ENCODE measurements around the gene GPR161. TPM values are rescaled to one million over a fixed set of nuclear protein-coding genes. Genes with fewer than 3 reads are reported as not detected.
"Not testable (repeated sequence)": the region's sequence is repeated elsewhere in the genome, so short reads cannot be mapped to it uniquely, and the experiment has no call there.

Gene GPR161
- total and polyA plus RNA-seq, 10 of the 15 experiments (the other 5 are each of a cell fraction or from before 2014, with no cell fraction given): 0.07 to 0.49 (median 0.34) TPM; not detected in 2

DNA sequence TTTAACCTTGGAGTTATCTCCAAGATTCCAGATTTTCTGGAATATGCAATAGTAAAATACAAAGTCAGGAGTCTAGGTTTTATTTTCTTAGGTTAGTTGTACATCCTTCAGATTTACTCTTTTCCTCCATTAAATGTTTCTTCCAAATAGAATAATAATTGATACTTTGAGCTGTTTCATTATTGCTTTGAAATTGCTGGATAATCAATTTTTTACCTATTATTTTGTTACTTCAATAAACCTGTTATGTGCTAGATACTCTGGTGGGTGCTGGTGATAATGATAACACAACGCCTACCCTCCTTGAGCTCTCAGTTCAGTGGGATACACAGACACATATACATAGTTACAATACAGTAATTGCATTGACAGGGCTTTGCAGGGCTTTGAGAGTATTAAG is 79.4 kb downstream of the GPR161 start (continued):
- TF ChIP-seq ATF7 (IDR thresholded peaks at IDR 0.05; ENCODE audit: low read depth) (no peak), POU2F2 (IDR thresholded peaks at IDR 0.05; ENCODE audit: borderline replicate concordance, low read depth, low read length) (no peak), CBFB (IDR thresholded peaks at IDR 0.05; ENCODE audit: low read depth) (no peak)

DNA sequence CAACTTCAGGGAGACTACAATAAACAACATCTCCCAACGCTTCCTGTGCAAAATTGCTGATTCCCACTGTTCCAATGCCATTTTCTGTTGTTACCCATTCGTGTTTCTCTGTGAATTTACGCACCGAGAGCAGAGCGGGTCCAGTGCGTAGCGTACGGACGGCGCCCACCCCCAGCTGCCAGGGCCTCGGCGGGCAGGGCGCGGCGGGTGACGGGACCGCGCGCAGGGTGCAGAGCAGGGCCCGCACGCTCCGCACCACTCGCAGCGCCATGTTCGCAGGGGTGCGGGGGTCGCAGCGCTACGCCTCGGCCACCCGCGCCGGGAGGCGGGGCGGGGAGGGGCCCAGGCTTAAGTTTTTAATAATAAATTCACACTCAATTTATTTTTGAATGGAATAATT is 80.6 kb downstream of the GPR161 start:
- H3K4me2 ChIP-seq (ENCODE audit: control insufficient read depth, insufficient read depth); intact Hi-C loops (cut with micrococcal nuclease; ENCODE audit: unreplicated experiment); H3K36me3 ChIP-seq (ENCODE audit: control insufficient read depth in 2 of 2, insufficient read depth in 2 of 2, low read length in 1 of 2); H3K27ac ChIP-seq (ENCODE audit: control insufficient read depth, insufficient read depth); H3K4me1 ChIP-seq (ENCODE audit: control insufficient read depth, insufficient read depth, low read length); BruUV-seq (replicated peaks); H3K9ac ChIP-seq (ENCODE audit: control insufficient read depth, insufficient read depth, low read length); H4K20me1 ChIP-seq (ENCODE audit: control insufficient read depth, insufficient read depth); H3K4me3 ChIP-seq; FAIRE-seq; H3K9me3 ChIP-seq (replicated peaks; ENCODE audit: control insufficient read depth, insufficient read depth, low read length); POLR2A ChIA-PET; DNase-seq (ENCODE audit: low read depth, low spot score); in situ Hi-C loops (cut with MboI); H2AFZ ChIP-seq (ENCODE audit: control insufficient read depth, low read depth, low read length); H3K27me3 ChIP-seq (replicated peaks in 1 of 2; ENCODE audit: control insufficient read depth in 2 of 2, insufficient read depth in 2 of 2, low read length in 1 of 2); RAD21 ChIA-PET (ENCODE audit: unreplicated experiment); H3K79me2 ChIP-seq (ENCODE audit: control insufficient read depth, insufficient read depth, low read length): not testable (repeated sequence)
- peak; percentile 53; the same call in 2 of the 3 replicates for ATAC-seq
- 88% methylated on average over 20 of the region's 35 CpGs for WGBS (ENCODE audit: insufficient coverage, insufficient replicate concordance, low lambda C conversion rate, missing lambda C conversion rate)
- ChIA-PET SMC1A (ENCODE audit: uncharacterized antibody, unreplicated experiment) (interaction anchor here (0.6 kb wide), 1 partner anchor 191 kb away, joined by 3 read pairs; no protein-coding TSS in a partner anchor), CTCF (interaction anchor here (0.6 to 0.8 kb wide), 2 partner anchors 9 to 226 kb away, joined by 3 to 4 read pairs; no protein-coding TSS in a partner anchor)

DNA sequence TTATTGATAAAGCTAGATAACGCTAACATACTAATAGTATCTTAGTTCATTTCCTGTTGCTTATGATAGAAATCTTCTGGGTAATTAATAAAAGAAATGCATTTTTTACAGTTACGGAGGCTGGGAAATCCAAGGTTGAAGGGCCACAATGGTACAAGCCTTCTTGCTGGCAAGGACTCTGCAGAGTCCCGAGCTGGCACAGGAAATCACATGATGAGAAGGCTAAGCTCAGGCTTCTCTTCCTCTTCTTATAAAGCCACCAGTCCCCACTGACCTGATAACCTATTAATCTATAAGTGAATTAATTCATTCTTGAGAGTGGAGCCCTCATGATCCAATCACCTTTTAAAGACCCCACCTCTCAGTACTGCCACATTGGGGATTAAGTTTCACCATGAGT is 82.6 kb downstream of the GPR161 start:
- Histone ChIP-seq H3K4me3 (no peak overlapping the region), H2AFZ (ENCODE audit: control insufficient read depth, low read depth, low read length) (no peak overlapping the region), H3K9ac (ENCODE audit: control insufficient read depth, insufficient read depth, low read length) (no peak overlapping the region), H3K27me3 (replicated peaks in 1 of 2; ENCODE audit: control insufficient read depth in 2 of 2, insufficient read depth in 2 of 2, low read length in 1 of 2) (no peaks in the 10 kb centered on the region), H3K27ac (ENCODE audit: control insufficient read depth, insufficient read depth) (no peak overlapping the region), H3K9me3 (replicated peaks; ENCODE audit: control insufficient read depth, insufficient read depth, low read length) (no peaks in the 10 kb centered on the region), H3K4me2 (ENCODE audit: control insufficient read depth, insufficient read depth) (no peak overlapping the region), H3K4me1 (ENCODE audit: control insufficient read depth, insufficient read depth, low read length) (no peaks in the 10 kb centered on the region), H3K79me2 (ENCODE audit: control insufficient read depth, insufficient read depth, low read length) (no peaks in the 10 kb centered on the region), H4K20me1 (ENCODE audit: control insufficient read depth, insufficient read depth) (no peaks in the 10 kb centered on the region), H3K36me3 (ENCODE audit: control insufficient read depth in 2 of 2, insufficient read depth in 2 of 2, low read length in 1 of 2) (peaks cover 0 to 6% of the 10 kb centered on the region in 2 experiments; a peak in 1 of 4 replicates)
- intact Hi-C loops (cut with micrococcal nuclease; ENCODE audit: unreplicated experiment) (no loop called here), in situ Hi-C loops (cut with MboI) (no loop called here)
- ChIA-PET RAD21 (ENCODE audit: unreplicated experiment) (no interaction called here), SMC1A (ENCODE audit: uncharacterized antibody, unreplicated experiment) (interaction anchor here (0.6 to 2.2 kb wide), 5 partner anchors 10 to 58 kb away, joined by 3 to 8 read pairs (median 3); no protein-coding TSS in a partner anchor), POLR2A (no interaction called here), CTCF (interaction anchor here (1.0 to 2.2 kb wide), 3 partner anchors 10 to 130 kb away, joined by 4 to 7 read pairs (median 5); no protein-coding TSS in a partner anchor)
- DNase-seq (ENCODE audit: low read depth, low spot score): no peak
- no peak for FAIRE-seq
- no TSS peak for BruUV-seq (replicated peaks)
- ATAC-seq: no peak
- 86% methylated on average over 3 of the region's 3 CpGs for WGBS (ENCODE audit: insufficient coverage, insufficient replicate concordance, low lambda C conversion rate, missing lambda C conversion rate)
- TF ChIP-seq PML (IDR thresholded peaks at IDR 0.05; ENCODE audit: low read length) (no peak), BACH1 (IDR thresholded peaks at IDR 0.05; ENCODE audit: borderline replicate concordance) (no peak)
- TF ChIP-seq, protein P1, sequence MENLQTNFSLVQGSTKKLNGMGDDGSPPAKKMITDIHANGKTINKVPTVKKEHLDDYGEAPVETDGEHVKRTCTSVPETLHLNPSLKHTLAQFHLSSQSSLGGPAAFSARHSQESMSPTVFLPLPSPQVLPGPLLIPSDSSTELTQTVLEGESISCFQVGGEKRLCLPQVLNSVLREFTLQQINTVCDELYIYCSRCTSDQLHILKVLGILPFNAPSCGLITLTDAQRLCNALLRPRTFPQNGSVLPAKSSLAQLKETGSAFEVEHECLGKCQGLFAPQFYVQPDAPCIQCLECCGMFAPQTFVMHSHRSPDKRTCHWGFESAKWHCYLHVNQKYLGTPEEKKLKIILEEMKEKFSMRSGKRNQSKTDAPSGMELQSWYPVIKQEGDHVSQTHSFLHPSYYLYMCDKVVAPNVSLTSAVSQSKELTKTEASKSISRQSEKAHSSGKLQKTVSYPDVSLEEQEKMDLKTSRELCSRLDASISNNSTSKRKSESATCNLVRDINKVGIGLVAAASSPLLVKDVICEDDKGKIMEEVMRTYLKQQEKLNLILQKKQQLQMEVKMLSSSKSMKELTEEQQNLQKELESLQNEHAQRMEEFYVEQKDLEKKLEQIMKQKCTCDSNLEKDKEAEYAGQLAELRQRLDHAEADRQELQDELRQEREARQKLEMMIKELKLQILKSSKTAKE (IDR thresholded peaks at IDR 0.05; ENCODE audit: low read depth, poor library complexity, severe bottlenecking): no peak
- TF ChIP-seq, protein P2, sequence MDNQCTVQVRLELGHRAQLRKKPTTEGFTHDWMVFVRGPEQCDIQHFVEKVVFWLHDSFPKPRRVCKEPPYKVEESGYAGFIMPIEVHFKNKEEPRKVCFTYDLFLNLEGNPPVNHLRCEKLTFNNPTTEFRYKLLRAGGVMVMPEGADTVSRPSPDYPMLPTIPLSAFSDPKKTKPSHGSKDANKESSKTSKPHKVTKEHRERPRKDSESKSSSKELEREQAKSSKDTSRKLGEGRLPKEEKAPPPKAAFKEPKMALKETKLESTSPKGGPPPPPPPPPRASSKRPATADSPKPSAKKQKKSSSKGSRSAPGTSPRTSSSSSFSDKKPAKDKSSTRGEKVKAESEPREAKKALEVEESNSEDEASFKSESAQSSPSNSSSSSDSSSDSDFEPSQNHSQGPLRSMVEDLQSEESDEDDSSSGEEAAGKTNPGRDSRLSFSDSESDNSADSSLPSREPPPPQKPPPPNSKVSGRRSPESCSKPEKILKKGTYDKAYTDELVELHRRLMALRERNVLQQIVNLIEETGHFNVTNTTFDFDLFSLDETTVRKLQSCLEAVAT (IDR thresholded peaks at IDR 0.05): no peak
- TF ChIP-seq, protein P3, sequence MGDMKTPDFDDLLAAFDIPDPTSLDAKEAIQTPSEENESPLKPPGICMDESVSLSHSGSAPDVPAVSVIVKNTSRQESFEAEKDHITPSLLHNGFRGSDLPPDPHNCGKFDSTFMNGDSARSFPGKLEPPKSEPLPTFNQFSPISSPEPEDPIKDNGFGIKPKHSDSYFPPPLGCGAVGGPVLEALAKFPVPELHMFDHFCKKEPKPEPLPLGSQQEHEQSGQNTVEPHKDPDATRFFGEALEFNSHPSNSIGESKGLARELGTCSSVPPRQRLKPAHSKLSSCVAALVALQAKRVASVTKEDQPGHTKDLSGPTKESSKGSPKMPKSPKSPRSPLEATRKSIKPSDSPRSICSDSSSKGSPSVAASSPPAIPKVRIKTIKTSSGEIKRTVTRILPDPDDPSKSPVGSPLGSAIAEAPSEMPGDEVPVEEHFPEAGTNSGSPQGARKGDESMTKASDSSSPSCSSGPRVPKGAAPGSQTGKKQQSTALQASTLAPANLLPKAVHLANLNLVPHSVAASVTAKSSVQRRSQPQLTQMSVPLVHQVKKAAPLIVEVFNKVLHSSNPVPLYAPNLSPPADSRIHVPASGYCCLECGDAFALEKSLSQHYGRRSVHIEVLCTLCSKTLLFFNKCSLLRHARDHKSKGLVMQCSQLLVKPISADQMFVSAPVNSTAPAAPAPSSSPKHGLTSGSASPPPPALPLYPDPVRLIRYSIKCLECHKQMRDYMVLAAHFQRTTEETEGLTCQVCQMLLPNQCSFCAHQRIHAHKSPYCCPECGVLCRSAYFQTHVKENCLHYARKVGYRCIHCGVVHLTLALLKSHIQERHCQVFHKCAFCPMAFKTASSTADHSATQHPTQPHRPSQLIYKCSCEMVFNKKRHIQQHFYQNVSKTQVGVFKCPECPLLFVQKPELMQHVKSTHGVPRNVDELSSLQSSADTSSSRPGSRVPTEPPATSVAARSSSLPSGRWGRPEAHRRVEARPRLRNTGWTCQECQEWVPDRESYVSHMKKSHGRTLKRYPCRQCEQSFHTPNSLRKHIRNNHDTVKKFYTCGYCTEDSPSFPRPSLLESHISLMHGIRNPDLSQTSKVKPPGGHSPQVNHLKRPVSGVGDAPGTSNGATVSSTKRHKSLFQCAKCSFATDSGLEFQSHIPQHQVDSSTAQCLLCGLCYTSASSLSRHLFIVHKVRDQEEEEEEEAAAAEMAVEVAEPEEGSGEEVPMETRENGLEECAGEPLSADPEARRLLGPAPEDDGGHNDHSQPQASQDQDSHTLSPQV (IDR thresholded peaks at IDR 0.05): no peak
